GM21526 (cell line): ENCODE data around the gene JPH2.

Source experiments
- ATAC-seq: cut with Tn5 transposase; IDR thresholded peaks from one replicate; pipeline ENCODE4 v1.9.1; 2021; ENCODE audit warnings: moderate library complexity; ENCODE audit not compliant: unreplicated experiment, low FRiP score

JPH2 gene

DNA sequence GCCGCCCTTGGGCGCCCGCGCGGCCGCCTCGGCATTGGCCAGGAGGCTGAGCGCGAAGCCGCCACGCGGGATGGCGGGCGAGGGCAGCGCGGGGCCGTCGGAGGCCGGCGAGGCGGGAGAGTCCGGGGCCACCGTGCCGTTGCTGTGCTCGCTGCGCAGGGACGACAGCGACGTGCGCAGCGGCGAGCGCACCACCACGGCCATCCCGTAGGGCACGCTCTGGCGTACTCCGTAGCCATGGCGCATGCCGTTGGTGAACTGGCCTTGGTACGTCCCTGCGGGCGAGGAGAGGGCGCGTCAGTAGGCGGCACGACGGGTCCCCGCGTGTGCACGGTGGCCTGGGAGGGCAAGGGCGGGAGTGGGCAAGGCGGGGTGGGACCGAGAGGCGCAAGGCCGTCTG lies 26.9 kb downstream of the JPH2 start:
- ATAC-seq, result no peak

DNA sequence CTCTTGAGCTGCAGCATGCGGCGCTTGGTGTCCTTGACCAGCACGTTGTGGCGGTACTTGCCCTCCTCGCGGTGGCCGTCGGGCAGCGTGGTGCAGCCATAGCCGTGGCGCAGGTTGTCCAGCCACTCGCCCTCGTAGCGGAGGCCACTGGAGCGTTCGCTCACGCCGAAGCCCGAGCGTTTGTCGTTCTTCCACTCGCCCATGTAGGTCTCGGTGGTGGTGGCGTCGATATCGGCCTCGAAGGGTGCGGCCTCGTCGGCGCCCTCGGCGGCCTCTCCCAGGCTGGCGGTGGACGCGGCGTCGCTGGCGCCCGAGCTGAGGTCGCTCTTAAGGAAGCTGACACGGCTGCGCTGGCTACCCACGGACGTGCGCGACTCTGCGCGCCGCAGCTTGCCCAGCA lies 27.3 kb downstream of the JPH2 start:
- ATAC-seq, result no peak

DNA sequence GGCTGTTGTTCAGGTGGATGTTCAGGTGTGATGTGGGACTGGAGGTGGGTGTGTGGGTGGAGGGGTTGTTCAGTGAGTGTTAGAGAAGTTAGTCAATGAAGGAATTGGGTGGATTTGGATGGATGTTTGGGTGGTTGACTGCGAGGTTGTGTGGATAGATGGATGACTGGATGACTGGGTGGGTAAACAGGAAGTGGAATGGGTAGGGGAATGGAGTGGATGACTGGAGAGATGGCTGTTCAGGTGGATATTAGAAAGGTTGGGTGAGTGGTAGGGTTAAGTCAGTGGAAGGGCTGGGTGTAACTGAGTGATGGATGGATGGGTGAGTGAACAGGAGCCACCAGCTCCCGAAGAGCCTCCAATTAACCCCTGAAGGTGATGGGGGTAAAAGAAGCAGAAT lies 27.9 kb downstream of the JPH2 start:
- no peak for ATAC-seq

DNA sequence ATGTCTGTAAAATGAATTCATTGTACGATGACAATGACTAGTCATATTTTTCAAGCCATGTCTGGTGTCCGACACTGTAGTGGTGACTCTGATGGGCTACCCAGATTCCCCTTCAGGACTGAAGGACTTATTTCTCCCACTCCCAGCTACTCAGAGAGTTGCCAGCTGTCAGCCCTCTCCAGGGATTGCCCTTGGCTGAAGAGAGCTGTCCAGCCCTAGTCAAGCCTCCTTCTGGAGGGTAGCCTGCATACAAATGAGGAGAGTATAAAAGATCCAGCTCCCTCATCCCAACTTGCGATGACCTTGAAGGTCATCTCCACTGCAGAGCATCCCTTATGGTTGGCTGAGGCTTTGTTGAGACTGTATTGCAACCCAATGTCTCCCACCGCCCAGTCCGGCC lies 29.9 kb downstream of the JPH2 start:
- ATAC-seq, result no peak

DNA sequence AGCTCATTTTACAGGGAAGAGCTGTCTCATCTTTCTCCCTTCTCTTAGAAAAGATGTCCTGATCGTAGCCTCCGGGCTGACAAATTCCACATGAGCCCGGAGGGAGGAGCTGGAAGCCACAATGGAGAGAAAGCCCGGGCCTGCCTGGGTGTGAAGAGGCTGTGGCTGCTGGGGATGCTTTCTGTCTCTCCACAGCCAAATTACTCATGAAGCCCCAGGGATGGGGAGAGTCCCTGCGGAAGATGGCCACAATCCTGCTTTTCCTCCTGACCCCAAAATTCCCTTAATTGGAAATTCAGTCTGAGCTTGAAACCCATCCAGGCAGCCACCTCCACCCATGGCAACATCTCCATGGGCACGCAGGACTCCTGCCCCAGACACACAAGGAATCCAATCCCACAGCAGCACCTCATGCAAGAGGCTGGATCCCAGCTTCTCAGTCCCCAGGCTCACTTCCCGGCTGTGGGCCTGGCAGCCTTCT lies 32.4 kb downstream of the JPH2 start:
- ATAC-seq, result no peak

DNA sequence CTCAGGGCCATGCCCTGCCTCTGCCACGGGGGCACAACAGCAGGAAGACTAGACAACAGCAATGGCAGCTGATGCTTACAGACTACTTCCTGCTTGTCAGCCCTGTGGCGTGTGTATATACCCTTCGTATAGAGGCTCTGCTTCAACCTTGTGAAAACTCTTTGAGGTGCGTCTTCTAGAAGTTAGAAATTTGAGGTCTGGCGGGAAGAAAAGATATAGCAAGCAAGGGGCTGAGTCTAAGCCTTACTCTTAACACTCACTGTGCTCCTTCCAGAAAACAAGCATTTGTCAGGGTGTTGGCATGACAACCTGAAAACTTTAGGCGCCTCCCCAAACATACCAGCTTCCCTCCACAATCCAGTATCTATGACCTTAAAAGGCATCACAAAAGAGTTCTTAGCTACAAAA lies 33.3 kb downstream of the JPH2 start:
- no peak for ATAC-seq

DNA sequence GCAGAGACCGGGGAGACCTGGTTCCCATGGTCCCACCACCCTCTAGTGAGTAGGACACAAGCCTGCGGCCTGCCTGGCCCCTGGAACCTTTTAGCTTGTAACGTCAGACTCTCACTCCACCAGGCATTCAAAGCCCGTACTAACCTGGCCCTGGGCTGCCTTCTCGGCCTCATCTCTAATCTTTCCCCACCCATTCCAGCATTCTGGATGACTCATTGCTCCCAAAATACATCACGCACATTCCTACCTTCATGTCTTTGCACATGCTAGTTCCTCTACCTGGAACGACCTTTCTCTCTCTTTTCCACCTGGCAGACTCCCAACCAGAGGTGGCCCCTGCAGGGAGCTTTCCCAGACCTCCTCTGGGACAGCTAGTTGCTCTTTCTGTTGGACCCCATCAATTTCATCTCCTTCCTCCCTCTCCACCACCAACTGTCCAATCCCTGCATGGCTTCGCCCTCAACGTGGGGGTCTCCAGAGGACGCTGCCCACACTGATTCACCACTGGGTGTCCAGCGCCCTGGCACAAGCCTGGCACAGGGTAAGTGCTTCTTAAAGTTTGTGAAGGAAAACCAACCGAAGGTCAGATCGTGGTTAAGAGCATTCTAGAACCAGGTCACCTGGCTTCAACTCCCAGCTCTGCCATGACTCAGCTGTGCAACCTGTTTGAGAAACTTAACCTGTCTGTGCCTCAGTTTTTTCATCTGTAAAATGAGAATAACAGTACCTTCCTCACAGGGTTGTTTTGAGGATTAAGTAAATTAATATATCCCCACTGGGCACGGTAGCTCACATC lies 35.2 kb downstream of the JPH2 start:
- ATAC-seq, result no peak

DNA sequence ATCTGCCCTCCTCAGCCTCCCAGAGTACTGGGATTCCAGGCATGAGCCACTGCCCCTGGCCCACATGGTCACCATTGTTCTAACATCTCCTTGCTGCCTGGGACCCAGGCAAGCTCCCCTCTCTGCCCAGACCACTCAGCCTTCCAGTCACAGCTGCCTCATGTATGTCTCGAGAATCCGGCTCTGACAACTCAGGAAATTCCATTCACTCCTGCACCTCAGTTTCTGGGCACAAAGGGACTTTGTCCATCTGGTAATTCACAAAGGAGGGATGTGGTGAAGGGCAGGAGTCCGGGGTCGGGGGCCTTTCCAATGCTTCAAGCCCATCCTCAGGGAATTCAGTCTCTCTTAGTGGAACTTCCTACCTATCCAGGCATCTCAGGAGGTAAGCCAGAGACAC lies 40.7 kb downstream of the JPH2 start:
- no peak for ATAC-seq

DNA sequence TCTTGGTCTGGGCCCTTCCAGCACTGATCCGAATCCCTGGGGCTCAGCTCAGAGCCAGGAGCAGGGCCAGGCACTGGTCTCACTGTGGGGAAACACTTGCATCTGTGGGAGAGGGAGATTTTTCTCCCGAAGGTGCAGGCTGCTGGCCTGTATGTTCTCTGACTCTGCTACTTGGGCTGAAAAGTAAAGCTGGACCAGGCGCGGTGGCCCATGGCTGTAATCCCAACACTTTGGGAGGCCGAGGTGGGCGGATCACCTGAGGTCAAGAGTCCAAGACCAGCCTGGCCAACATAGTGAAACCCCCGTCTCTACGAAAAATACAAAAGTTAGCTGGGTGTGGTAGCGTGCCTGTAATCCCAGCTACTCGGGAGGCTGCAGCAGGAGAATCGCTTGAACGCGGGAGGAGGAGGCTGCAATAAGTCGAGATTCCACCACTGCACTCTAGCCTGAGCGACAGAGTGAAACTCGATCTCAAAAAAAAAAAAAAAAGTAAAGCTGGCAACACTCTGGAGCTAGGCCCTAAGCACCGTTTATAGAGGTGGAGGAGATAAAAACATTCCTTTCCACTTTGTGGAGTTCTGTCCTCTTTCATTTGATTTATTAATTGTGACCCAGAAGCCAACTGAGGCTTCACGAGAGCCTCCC lies 41.7 kb downstream of the JPH2 start:
- no peak for ATAC-seq

DNA sequence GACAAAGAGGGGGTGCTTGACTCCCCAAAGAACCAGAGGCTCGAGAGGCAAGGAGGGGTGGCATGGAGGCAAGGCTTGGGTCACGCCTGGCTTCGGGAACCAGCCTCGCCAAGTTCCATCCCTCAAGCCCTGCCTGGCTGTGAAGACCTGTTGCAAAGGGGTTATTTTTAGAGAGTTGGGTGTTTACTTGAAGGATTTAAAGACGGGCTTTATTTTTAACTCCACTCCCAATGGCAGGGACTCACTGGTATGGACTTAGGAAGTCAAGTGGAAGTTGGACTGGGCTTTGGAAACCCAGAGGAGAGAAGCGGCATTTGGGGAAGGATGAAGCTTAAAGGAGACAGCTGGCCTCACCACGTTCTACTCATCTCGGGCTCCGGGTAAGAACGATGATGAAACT lies 43.1 kb downstream of the JPH2 start:
- no peak for ATAC-seq

DNA sequence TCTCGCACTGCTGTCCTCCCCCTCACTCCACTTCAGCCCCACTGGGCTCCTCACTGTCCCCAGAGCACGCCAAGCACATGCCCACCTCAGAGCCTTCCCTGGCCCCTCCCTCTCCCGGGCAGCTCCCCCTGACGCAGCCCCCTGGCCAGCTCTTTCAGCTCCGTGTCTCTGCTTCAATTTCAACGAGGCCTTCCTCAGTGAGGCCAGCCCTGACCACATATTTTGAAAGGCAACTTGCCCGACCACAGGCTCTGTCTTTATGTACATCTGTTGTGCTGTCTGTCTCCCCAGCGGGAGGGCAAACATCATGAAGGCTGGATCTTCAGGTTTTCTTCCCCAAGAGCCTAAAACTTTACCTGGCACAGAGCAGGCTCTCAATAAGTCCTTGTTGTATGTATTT lies 44.6 kb downstream of the JPH2 start:
- no peak for ATAC-seq

DNA sequence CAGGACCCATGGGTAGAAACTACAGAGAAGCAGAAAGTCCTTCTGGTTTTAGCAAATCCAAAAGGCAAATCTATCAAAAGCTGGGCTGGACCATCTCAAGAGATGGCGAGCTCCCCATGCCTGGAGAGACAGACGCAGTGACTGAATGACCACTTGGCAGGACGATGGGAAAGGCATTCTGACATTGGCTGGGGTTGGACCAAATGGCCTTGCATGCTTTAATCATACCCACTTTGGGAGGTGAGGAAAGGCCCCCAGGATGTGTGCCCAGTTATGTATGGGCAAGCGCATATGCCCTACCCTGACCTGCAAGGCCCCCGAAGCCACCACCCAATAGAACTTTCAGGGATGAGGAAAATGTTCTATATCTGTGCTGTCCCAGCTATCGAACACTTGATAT lies 45.1 kb downstream of the JPH2 start:
- no peak for ATAC-seq

DNA sequence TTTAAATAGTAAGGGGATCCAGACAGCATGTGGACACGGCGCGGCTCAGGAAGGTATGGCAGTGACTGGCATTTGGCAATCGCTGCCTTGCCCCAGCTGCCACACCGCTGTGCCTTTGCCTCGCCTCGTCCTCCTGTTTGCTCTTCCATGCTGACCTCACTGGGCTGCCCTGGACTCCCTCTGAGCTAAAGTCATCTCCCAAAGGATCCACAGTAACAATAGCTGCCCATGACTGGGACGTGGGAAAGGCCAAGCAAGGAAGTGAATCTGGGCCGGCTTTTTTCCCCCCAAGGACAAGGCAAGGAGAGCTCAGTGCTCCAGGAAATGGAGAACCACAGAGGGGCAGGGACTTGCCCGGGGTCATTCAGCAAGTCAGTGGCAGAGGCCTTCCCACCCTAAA lies 48.1 kb downstream of the JPH2 start:
- no peak for ATAC-seq

DNA sequence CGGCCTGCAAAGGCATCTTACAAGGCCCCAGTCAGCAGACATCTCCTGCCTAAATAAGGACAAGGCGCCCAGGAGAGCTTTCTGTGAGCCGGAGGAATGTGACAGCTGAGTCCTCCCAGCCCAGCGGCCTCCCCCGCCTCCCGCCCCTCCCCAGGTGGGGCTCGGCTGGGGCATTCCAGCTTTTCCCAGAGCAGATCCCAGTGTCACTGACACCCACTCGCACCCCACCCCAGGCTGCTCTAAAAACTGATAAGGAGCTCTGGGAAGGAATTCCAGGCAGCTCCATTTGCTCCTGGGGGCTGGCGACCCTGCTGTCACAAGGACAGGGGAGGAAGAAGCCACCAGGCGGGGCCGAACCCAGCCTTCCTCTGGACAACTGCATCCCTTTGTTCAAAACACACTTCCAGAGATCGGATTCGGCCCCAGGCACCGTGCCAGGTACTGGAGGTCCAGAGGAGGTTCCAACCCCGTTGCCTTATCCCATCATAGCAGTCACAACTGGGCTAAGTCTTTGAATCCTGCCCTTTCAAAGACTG lies 49.7 kb downstream of the JPH2 start:
- ATAC-seq, result no peak

DNA sequence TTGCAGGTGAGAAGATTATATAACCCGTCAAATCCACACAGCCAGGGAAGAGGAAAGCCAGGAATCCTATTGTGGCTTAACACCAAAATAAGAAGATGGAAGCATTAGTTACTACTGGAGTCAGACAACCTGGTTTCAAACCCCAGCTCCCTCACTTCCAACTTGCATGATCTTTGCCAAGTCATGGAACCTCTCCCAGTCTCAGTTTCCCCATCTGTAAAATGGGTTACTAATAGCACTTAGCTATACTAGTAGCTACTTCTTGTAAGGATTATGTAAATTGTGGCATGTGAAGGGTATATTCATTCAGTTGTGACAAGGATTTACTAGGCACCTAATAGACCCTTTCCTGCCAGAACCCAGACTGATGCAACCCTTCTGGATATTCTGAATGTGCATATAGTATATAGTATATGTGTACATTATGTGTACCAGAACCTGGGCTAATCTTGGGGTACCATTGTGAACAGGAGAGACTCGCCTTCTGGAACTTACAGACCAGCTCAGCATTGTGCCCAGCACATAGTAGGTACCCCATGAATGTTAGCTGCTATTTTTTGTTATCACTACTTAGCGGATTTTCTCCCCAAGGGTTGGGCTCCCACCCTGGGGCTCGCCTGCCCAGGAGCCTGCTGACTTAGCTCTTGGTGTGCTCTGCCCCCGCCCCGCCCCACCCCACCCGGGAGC lies 50.3 kb downstream of the JPH2 start:
- no peak for ATAC-seq

DNA sequence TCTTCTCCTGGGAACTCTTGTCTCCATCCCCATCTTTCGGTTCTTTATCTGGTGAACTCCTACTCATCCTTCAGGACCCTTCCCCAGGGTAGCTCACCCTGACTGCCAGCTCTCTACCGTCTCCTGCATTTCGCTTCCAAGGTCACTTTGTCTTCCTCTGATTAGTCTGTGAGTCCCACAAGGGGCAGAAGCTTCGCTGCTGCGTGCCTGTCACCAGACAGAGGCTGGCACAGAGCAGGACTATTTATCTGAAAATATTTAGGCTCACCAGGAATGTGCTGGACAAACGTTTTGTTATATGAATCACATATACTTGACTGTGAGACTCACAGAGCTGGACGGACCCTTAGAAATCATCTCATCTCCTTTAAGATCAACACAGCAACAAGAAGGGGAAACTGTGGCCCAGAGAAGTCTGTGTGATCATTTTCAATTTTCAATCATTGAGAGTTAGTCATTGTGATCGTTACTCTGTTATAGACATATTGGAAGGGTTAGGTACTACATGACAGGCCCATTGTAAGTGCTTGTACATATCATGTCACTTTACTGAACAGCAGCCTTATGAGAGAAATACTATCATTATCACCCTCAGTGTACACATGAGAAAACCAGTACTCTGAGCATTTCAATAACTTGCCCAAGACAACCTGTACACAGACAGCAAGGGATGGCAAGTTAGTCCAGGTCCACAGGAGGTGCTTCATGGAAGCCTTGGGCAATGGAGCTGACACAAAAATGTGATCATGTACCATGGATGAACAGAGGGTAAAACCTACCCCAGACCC lies 51.4 kb downstream of the JPH2 start:
- no peak for ATAC-seq

DNA sequence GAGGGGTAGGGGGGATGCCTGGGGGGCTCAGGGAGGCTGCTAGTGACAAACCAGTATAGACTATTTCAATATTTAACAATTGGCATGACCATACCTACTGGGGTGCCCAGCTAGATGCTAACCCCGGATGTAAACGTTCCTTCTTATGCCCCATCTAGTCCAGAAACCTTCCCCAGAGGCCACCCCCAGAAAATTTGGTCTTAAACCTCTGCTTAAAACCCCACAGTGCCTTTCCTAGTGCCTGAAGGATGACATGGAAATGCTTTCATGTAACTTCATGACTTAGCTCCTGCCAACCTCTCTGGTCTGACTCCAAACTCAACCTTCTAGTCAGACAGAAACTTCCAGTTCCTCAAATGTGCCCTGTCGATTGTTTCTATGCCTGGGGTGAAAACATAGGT lies 52.0 kb downstream of the JPH2 start:
- ATAC-seq, result no peak

DNA sequence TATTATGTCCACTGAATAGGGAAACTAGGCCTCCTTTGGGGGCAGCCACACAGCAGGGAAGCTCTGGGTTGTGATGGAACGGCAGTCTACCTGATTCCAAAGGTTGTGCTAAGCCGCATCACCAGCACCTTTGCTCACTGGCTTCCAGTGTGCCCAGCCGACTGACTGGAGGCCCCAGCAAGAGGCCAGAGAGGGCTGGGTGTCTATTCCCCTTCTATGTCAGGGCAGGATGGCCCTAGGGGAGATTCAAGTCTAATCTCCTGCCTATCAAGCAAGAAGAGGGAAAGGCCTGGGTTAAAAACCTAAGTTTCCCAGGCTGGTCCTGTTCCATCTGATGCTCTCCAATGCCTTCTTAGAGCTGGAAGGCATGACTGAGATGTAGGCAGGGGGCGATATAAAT lies 53.6 kb downstream of the JPH2 start:
- ATAC-seq, result no peak

DNA sequence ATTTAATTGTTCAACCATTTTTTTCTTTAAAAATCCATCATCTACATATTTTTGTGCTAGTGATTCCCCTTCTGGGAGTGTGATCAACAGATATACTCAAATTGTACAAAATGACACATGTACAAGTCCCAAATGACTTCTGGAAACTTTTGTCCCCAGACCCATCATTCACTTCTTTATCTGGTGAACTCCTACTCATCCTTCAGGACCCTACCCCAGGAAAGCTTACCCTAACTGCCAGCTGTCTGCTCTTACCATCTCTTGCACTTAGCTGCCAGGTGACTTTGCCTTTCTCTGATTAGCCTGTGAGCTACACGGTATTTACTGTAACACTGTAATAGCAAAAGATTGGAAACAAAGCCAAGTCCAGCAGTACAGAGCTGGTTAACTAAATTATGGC lies 55.3 kb downstream of the JPH2 start:
- no peak for ATAC-seq

DNA sequence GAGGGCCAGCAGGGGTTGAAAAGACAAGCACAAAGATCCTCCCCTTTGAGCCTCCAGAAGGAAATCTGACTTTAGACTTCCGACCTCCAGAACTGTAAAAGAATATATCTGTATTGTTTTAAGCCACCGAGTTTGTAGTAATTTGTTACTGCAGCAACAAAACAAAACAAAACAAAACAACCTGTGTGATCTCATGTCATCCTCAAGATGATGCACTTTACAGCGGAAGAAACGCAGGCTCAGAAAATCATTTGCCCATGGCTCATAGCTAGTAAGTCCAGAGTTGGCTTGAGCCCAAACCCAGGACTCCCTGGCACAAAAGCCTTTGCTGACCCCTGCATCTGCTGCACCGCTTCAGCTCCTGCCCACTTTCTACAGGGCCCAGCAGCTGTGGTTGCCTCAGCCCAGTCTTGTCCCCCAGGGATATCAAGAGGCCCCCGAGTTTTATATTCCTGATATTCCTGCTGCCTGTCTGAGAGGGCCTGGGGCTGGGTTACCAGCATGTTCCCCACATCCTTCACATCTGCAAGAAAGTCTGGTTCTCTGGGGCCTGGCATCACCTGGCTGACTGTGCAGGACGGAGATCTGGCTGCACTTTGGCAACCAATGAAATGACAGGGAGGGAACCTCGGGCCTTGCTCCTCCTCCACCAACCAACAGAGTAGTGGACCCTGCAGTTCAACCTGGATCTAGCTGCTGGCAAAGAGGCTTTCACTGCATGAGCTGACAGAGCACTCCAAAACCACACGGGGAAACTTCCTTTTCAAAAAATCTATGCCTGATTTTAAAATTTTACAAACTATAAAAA lies 56.9 kb downstream of the JPH2 start:
- ATAC-seq, result no peak
